Panc1 (cell line): ENCODE results near the gene GRID1. TPM values are rescaled to one million over a fixed set of nuclear protein-coding genes. Genes with fewer than 3 reads are reported as not detected.

Experiments used
- ATAC-seq: fragments of 200-7000 bp; cut with Tn5 transposase; 2 replicates; pipeline ENCODE4 v1.9.1; 2020; ENCODE audit warnings: mild to moderate bottlenecking, moderate library complexity
- BruUV-seq: library from RNA; stranded (reverse); fragments of 400-500 nt; replicated peaks from 2 replicates; lab custom pipeline; 2021; lab: Mats Ljungman, UMichigan
- CTCF ChIA-PET: fragments of 300-600 bp; sonication (Branson Sonifier 250); formaldehyde crosslinking; loops from one replicate; lab custom pipeline; 2022; ENCODE audit warnings: antibody characterized with exemption; lab: Charles Lee
- POLR2A ChIA-PET: fragments of 300-600 bp; sonication (Branson Sonifier 250); formaldehyde crosslinking; loops from one replicate; lab custom pipeline; 2022; ENCODE audit warnings: antibody characterized with exemption; lab: Charles Lee
- DNase-seq: peaks from one replicate; pipeline ENCODE4 v3.0.0-alpha.2; 2010; ENCODE audit warnings: low read depth, low spot score
- H3K27ac ChIP-seq: 2 replicates; pipeline ENCODE4 v1.5.1; 2011; ENCODE audit warnings: mild to moderate bottlenecking, low read length, inconsistent platforms
- H3K27me3 ChIP-seq: fragments of 200-500 bp; sonication (Bioruptor generic); 2 replicates; pipeline ENCODE4 v1.6.0; 2014; ENCODE audit warnings: low read length, inconsistent platforms; ENCODE audit not compliant: control insufficient read depth, insufficient read depth
- H3K36me3 ChIP-seq: fragments of 200-500 bp; sonication (Bioruptor generic); 2 replicates; pipeline ENCODE4 v1.5.1; 2014; ENCODE audit warnings: inconsistent platforms, mild to moderate bottlenecking, low read length, moderate library complexity; ENCODE audit not compliant: control insufficient read depth, insufficient read depth
- H3K4me1 ChIP-seq: 2 replicates; pipeline ENCODE4 v1.5.1; 2011; ENCODE audit warnings: inconsistent platforms, mild to moderate bottlenecking, low read length, moderate library complexity; ENCODE audit not compliant: control insufficient read depth, insufficient read depth
- H3K4me3 ChIP-seq, 2 experiments: 2 replicates each; pipeline ENCODE4 v1.5.1; 2011 to 2012; ENCODE audit warnings: low read depth in 2 of 2, low read length in 2 of 2, mild to moderate bottlenecking in 2 of 2, inconsistent platforms in 1 of 2, moderate library complexity in 1 of 2
- H3K9me3 ChIP-seq: fragments of 200-500 bp; sonication (Bioruptor generic); 2 replicates; pipeline ENCODE4 v1.5.1; 2014; ENCODE audit warnings: low read depth, mild to moderate bottlenecking, inconsistent platforms, low read length, moderate library complexity; ENCODE audit not compliant: control insufficient read depth, insufficient read depth
- POLR2AphosphoS5 ChIP-seq: IDR thresholded peaks from 2 replicates; pipeline ENCODE4 v1.6.1; 2012; ENCODE audit warnings: mild to moderate bottlenecking, low read depth, low read length, moderate library complexity
- REST ChIP-seq, 2 experiments: IDR thresholded peaks; 2 replicates each; pipeline ENCODE4 v1.6.1; 2011 to 2012; ENCODE audit warnings: low read depth in 2 of 2, control low read depth in 1 of 2, low read length in 1 of 2, mild to moderate bottlenecking in 1 of 2, moderate library complexity in 1 of 2; ENCODE audit not compliant: insufficient read depth in 1 of 2
- SIN3A ChIP-seq: IDR thresholded peaks from 2 replicates; pipeline ENCODE4 v1.6.1; 2012; ENCODE audit warnings: low read depth, mild to moderate bottlenecking, low read length, moderate library complexity, borderline replicate concordance; ENCODE audit not compliant: insufficient read depth
- TCF7L2 ChIP-seq: IDR thresholded peaks from 2 replicates; pipeline ENCODE4 v1.6.1; 2011; ENCODE audit warnings: mild to moderate bottlenecking, low read depth, low read length, inconsistent platforms
- in situ Hi-C: cut with HindIII; loops from 2 replicates; pipeline ENCODE4 v1.10.0; 2016; ENCODE audit warnings: low sequenced_read_pairs, low pct_unique_long_range_greater_than_20kb
- intact Hi-C: fragments of 100-400 bp; cut with micrococcal nuclease; formaldehyde crosslinking; loops from one replicate; pipeline ENCODE4 v1.10.0; 2022; ENCODE audit not compliant: unreplicated experiment
- total RNA-seq: library from RNA; stranded (reverse); gene quantifications from one replicate; pipeline ENCODE4 v1.2.1, GENCODE V29; 2021; ENCODE audit not compliant: unreplicated experiment
- TF ChIP-seq, protein P1 (sequence below): fragments of 450-650 bp; IDR thresholded peaks from 2 replicates; pipeline ENCODE4 v1.5.1; 2017; ENCODE audit warnings: mild to moderate bottlenecking

GRID1 gene
- total RNA-seq, 1 experiment from 2014 or later, result 2.3 TPM

DNA sequence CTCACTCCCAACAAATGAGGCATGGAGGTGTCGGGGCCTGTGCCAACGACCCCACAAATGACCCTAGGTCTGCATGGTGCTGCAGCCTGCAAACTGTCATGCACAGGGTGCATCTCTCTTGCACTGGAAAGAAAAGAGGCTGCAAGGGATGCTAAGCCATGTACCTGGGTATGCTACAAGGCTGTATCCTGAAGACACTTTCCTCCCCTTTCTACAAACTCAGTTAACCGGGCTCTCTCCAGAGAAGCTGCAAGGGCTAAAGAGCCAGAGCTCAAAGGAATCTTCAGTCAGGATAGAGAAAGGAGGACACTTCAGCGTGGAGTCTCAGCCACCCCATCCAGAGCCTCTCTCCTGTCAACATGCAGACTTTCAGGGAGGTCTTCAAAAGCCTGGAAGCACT lies 449.0 kb downstream of the GRID1 start:
- Histone ChIP-seq H3K4me3 (no peak overlapping the region), H3K27me3 (no peaks in the 10 kb centered on the region), H3K36me3 (no peaks in the 10 kb centered on the region), H3K4me1 (peaks cover 9% of the 10 kb centered on the region), H3K9me3 (no peaks in the 10 kb centered on the region), H3K27ac (no peak overlapping the region)
- ChIA-PET POLR2A (no interaction called here), CTCF (no interaction called here)
- DNase-seq (no peak), ATAC-seq (no peak)
- BruUV-seq, result no TSS peak
- TF ChIP-seq, protein P1, sequence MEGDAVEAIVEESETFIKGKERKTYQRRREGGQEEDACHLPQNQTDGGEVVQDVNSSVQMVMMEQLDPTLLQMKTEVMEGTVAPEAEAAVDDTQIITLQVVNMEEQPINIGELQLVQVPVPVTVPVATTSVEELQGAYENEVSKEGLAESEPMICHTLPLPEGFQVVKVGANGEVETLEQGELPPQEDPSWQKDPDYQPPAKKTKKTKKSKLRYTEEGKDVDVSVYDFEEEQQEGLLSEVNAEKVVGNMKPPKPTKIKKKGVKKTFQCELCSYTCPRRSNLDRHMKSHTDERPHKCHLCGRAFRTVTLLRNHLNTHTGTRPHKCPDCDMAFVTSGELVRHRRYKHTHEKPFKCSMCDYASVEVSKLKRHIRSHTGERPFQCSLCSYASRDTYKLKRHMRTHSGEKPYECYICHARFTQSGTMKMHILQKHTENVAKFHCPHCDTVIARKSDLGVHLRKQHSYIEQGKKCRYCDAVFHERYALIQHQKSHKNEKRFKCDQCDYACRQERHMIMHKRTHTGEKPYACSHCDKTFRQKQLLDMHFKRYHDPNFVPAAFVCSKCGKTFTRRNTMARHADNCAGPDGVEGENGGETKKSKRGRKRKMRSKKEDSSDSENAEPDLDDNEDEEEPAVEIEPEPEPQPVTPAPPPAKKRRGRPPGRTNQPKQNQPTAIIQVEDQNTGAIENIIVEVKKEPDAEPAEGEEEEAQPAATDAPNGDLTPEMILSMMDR, result no peak
- TF ChIP-seq POLR2AphosphoS5 (no peak), REST (IDR thresholded peaks at IDR 0.05; ENCODE audit: insufficient read depth in 1 of 2, low read depth in 2 of 2, low read length in 1 of 2) (no peak), SIN3A (no peak)
- intact Hi-C loops, result no loop called here
- in situ Hi-C loops, result no loop called here

GRCh38 chr10:85916994-85917573 lies 449.5 kb downstream of the GRID1 start:
- in situ Hi-C loops, result no loop called here
- ChIA-PET POLR2A (no interaction called here), CTCF (no interaction called here)
- Histone ChIP-seq H3K4me3 (no peak overlapping the region), H3K4me1 (peaks cover 9% of the 10 kb centered on the region), H3K9me3 (no peaks in the 10 kb centered on the region), H3K36me3 (no peaks in the 10 kb centered on the region), H3K27me3 (no peaks in the 10 kb centered on the region), H3K27ac (no peak overlapping the region)
- ATAC-seq (no peak), DNase-seq (no peak)
- TF ChIP-seq REST (IDR thresholded peaks at IDR 0.05; ENCODE audit: insufficient read depth in 1 of 2, low read depth in 2 of 2, low read length in 1 of 2) (no peak), TCF7L2 (no peak), SIN3A (no peak), POLR2AphosphoS5 (no peak)
- TF ChIP-seq, protein P1, result no peak
- no TSS peak for BruUV-seq
- intact Hi-C loops, result no loop called here
